Pons (tissue), 1 donor: ENCODE data around the gene C1orf167.

Experiments used
- DNase-seq: peaks from one replicate; pipeline ENCODE4 v3.0.0-alpha.2; 2016; ENCODE audit warnings: low spot score

Gene C1orf167

GRCh38 chr1:11735854-11736745 lies 25.9 kb upstream of the C1orf167 start, which contains the start of gene AGTRAP:
Gene AGTRAP (plus strand): TSS chr1:11736136. CDS start chr1:11736209, 73 bp downstream.
- peak; percentile 91 for DNase-seq

GRCh38 chr1:11736746-11737639 lies 25.0 kb upstream of the C1orf167 start:
- peak; percentile 51 for DNase-seq

DNA sequence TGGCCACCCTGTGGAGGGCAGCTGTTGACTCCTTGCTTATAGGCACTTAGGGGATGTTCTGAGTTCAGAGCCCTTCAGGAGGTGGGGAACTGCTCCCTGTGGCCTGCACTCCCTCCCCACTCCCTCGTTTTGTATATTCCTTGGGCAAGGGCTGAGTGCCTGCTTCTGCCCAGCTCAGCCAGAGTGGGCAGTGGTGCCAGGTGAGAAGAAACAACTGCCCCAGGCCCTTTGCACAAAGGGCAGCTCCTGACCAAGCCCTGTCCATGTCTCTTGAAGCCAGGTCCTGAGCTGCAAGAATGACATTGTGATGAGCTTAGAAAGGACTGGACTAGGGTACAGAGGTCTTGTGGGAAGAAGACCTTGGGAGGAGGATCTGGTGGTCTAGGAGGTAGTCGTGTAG lies 23.9 kb upstream of the C1orf167 start:
- DNase-seq: no peak

- DNase-seq: no peak
Observed at GRCh38 chr1:11738783-11739182, 23.2 kb upstream of the C1orf167 start.

DNA sequence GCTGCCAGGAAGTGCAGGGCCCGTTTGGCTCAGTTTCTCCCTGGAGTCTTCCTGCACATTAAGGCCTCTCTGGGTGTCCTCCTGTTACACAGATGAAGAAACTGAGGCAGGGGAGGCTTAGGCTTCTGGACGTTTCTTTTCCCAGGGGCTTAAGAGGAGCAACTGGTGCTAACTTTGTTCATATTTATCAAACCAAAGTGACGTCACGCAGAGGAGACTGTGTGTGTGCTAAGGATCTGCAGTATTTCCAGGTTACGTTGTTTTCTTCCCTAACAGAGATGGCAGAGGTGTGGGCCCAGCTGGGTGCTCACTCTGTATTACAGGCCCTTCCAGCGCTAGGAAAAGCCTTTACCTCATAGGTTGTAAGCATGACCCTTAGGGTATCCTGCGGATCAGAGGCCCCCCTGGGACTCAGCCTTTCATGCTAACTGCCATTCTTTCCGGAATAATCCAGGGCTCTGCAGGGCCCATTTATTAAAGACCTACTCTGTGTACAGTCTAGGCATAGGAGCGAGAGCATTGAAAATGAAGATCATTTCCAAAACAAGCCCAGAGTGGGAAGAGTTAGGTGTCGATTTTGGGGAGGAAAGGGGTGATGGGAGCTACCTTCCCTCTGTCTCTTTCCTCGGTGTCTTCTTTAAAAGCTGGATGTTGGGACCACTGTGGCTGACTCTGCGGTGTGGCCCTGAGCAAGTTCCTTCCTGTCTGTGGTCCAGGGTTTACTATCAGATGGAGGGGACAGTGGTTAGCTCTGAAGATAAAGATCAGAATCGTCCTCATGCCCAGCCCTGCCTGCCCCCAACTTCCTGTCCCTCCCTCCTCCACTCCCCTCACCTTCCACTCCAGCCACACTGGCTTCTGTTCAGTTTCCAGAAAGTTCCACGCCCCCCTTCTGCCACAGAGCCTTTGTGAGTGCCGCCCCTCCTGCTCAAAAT lies 21.5 kb upstream of the C1orf167 start:
- DNase-seq: no peak

GRCh38 chr1:11741482-11741881 lies 20.5 kb upstream of the C1orf167 start:
- no peak for DNase-seq

GRCh38 chr1:11741919-11742558 lies 20.0 kb upstream of the C1orf167 start:
- DNase-seq: no peak

DNA sequence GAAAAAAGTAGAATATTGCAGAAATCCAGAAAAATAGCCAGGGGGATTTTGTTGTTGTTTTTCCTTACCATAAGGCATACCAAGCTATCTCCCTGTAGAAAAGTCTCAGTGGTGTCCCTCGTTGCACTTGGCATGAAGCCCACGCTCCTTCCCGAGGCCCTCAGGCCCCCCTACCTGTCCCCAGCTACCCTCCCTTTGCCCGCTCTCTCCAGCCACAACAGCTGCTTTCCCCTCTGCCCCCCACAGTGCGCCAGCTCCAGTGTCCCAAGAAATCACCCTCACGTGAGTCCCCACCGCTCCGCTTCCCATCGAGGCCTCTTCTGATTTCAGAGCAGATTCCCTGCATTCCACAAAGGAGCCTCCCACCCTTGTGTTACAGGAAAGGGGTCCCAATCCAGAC lies 17.7 kb upstream of the C1orf167 start:
- DNase-seq: no peak

GRCh38 chr1:11746092-11746491 lies 15.9 kb upstream of the C1orf167 start:
- no peak for DNase-seq

DNA sequence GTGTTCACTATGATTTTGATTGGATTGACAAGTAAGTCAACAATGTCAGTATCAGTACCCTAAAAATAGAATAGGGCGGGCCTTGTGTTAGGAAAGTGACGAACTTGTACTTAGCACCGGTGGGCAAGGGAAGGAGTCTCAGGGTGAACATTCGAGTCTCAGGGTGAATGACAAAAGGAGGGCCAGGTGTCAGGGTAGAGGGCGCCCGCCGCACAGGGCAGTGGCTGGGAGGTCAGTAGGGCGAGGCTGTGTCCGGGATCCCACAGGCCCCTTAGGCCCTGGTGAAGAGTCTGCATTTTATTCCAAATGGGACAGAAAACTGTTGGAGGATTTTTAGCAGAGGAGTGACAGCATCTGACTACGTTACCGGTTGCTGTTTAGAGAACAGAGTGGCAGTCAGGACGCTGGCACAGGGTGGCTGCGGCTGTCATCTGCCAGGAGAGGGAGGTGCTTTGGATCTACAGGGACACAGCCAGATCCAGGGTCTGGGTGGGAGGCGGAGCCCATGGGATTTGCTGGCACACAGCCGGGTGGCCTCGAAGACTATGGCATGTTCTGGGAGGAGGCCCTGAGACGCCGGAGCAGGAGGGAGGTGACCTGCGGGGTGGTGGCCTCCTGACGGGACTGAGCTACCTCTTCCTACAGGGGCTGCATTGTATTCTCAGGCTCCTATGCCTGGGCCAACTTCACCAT lies 15.1 kb upstream of the C1orf167 start:
- peak; percentile 42 for DNase-seq

DNA sequence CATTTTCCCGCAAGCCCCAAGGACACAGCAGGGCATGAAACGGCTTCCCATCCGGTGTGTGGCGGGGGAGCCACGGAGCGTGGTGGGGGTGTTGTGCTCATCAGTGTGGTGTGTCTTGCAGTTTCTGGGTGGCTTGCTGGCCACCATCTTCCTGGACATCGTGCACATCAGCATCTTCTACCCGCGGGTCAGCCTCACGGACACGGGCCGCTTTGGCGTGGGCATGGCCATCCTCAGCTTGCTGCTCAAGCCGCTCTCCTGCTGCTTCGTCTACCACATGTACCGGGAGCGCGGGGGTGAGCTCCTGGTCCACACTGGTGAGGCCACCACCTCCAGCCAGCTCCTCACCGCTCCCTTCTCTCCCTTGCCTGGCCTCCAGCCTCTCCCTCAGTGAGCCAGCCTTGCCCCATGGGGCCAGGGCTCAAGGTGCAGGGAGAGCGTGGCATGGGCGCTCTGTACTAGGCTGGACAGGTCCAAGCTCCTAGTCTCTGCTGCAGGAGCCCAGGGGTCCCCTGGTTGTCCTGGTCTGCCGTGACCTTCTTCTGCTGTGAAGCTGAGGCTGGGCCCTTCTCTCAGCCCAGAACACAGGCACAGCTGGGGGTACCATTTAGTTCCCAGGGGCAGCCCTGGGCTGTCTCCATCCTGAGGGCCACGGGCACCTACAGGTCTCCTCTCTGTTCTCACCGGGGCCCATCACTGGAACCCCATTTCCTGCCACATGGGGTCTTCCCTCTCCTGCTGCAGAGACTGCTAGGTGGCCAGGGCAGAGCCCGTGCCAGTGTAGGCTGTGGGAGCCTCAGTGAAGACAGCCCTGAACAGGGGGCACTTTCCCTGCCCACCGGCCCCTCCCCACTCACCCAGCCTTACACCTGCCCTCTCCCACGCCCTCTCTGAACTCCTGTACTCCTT lies 13.4 kb upstream of the C1orf167 start:
- no peak for DNase-seq

DNA sequence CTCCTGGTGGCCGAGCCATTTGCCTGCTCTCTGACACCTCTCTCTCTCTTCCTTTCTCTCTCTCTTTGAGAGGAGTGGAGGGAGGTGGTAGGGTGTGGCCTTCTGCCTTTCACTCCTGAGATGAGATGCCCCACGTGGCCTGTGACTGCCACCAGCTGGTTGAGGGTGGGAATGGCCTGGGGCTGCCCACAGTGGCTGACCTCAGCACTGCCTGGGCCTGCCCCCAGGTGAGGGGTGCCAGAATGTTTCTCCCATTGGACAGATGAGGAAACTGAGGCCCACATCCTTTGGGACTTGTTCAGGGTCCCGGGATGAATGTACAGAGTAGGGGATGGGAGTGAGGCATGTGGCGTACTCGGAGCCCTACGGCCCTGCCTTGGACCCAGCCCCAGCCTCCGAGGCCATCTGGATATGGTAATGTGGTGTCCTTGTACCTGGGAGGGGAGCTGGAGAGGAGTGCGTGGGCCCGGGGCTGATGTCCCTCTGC lies 12.7 kb upstream of the C1orf167 start:
- peak; percentile 60 for DNase-seq

DNA sequence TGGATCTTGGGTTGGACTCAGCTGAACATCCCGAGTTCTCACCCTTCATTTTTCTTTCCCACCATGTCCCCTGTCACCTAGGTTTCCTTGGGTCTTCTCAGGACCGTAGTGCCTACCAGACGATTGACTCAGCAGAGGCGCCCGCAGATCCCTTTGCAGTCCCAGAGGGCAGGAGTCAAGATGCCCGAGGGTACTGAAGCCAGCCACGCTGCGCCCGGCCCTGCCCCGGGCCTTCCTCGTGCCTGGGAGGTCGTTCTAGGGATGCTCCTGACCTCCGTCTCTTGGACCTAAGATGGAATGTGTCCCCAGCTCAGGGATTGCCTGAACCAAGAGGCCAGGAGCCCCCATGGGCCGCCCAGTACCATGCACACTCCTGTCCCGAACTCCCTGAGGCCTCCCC lies 12.0 kb upstream of the C1orf167 start:
- no peak for DNase-seq

GRCh38 chr1:11751087-11751486 lies 10.9 kb upstream of the C1orf167 start:
- DNase-seq: no peak

DNA sequence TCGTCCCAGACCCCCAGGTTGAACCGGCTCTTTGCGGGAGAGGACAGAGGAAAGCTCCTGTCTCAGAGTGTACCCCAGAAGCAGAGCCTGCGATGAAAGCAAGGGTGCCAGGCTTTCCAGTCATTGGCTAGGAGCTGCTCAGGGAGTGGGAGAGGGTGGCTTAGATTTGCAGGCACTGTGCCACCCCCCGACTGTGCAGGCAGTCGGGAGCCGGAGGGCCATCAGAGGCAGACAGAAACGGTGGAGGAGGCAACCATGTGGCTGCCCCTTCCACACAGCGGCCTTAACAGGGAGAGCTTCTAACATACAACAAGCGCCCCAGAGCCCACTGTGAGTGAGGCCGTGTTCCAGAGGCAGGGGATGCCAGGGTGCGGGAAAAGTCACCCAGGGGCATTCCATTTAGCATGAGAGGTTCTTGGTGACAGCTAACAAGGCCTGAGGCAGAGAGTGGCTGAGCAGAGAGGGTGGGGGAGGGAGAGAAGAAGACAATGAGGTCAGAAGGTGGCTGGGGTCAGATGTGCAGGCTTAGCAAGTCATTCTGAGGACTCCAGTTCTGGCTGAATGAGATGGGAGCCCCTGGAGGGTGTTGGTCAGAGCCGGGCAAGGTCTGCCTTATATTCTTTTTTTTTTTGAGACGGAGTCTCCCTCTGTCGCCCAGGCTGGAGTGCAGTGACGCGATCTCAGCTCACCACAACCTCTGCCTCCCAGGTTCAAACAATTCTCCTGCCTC lies 9.5 kb upstream of the C1orf167 start:
- DNase-seq: no peak

DNA sequence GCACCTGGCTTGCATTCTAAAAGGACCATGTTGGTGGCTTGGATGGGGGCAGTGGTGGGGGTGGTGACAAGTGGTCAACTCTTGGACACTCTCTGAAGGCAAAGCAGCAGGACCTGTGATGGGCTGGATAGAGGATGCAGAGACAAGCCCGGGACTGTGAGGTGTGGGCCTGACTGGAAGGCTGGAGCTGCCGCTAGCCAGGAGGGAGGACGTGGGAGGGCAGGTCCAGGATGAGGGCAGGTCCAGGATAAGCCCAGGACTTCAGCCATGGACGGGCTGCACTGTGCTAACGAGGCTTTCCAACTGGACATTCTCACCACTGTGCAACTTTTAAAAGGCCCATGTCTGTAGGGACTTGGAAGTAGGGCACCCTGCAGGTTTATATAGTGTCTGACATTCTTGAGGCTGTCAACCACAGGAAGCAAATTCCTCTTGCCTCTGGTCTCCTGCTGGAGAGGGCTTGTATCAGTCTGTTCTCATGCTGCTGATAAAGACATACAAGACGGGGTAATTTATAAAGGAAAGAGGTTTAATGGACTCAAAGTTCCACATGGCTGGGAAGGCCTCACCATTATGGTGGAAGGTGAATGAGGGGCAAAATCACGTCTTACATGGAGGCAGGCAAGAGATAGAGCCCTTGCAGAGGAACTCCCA lies 8.3 kb upstream of the C1orf167 start:
- DNase-seq: no peak

DNA sequence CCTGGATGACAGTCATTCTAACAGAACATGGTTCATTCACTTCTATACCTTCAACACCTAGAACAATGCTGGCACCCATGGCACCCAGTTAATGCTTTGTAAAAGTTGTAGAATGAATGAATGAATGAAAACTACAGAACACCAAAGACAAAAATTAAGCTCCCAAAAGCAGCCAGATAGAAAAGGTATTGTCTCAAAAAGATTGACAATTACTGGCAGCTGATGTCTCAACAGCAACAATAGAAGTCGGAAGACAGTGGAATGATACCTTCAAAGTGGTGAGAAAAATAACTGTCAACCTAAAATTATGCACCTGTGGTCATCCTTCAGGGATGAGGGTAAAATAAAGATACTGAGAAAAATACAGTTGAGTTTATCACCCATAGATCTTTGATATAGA lies 4.9 kb upstream of the C1orf167 start:
- no peak for DNase-seq

- no peak for DNase-seq
Observed at GRCh38 chr1:11759791-11760190, 2.2 kb upstream of the C1orf167 start.
